SK-N-SH (cell line): ENCODE results near the gene NTSR2. TPM values are rescaled to one million over a fixed set of nuclear protein-coding genes. Genes with fewer than 3 reads are reported as not detected.

Source experiments
- CTCF ChIA-PET: fragments of 300-600, 350-600 bp; formaldehyde crosslinking; extraction: SDS; loops from one replicate; lab custom pipeline; 2021; lab: Yijun Ruan, JAX
- POLR2A ChIA-PET: fragments of 350-600 bp; sonication (Branson Sonifier 250); formaldehyde crosslinking; extraction: SDS; loops from one replicate; lab custom pipeline; 2020; ENCODE audit warnings: antibody characterized with exemption, inconsistent platforms; lab: Yijun Ruan, JAX
- DNase-seq: peaks from one replicate; pipeline ENCODE4 v3.0.0; 2012
- H2AFZ ChIP-seq: fragments of 200-600 bp; sonication (generic); 2 replicates; pipeline ENCODE4 v1.8.1; 2016; ENCODE audit warnings: antibody characterized with exemption, mild to moderate bottlenecking, low read depth
- H3F3A ChIP-seq: fragments of 200-600 bp; sonication (generic); replicated peaks from 2 replicates; pipeline ENCODE3; 2016; ENCODE audit warnings: antibody characterized with exemption, mild to moderate bottlenecking; ENCODE audit not compliant: insufficient read depth
- H3K27ac ChIP-seq, 2 experiments: fragments of 200-500 bp in 1 of 2; fragments of 200-600 bp in 1 of 2; sonication (Bioruptor generic) in 1 of 2; sonication (generic), shearing (Covaris generic) in 1 of 2; 2 replicates each; pipeline versions ENCODE4 v1.5.1 to v1.6.1; 2014 to 2016; ENCODE audit warnings: low read depth in 2 of 2, inconsistent platforms in 1 of 2, low read length in 1 of 2, mild to moderate bottlenecking in 1 of 2, mixed read lengths in 1 of 2
- H3K27me3 ChIP-seq: fragments of 200-600 bp; sonication (generic), shearing (Covaris generic); 2 replicates; pipeline ENCODE4 v1.6.1; 2016; ENCODE audit warnings: mixed run types; ENCODE audit not compliant: insufficient read depth
- H3K36me3 ChIP-seq, 2 experiments: fragments of 200-500 bp in 1 of 2; fragments of 200-600 bp in 1 of 2; sonication (Bioruptor generic) in 1 of 2; sonication (generic) in 1 of 2; replicated peaks in 1 of 2; 2 replicates each; pipeline versions ENCODE3 to v1.5.1; 2014 to 2016; ENCODE audit warnings: low read length in 1 of 2, mild to moderate bottlenecking in 1 of 2; ENCODE audit not compliant: insufficient read depth in 2 of 2, control insufficient read depth in 1 of 2
- H3K4me1 ChIP-seq, 2 experiments: fragments of 200-500 bp in 1 of 2; fragments of 200-600 bp in 1 of 2; sonication (Bioruptor generic) in 1 of 2; sonication (generic), shearing (Covaris generic) in 1 of 2; 2 replicates each; pipeline versions ENCODE4 v1.5.1 to v1.6.1; 2014 to 2016; ENCODE audit warnings: low read depth in 1 of 2, low read length in 1 of 2, mixed run types in 1 of 2; ENCODE audit not compliant: insufficient read depth in 2 of 2, control insufficient read depth in 1 of 2
- H3K4me2 ChIP-seq: fragments of 200-600 bp; sonication (generic), shearing (Covaris generic); 2 replicates; pipeline ENCODE4 v1.6.1; 2017; ENCODE audit warnings: mixed run types
- H3K4me3 ChIP-seq, 2 experiments: fragments of 200-500 bp in 1 of 2; fragments of 200-600 bp in 1 of 2; sonication (Bioruptor generic) in 1 of 2; sonication (generic), shearing (Covaris generic) in 1 of 2; 2 replicates each; pipeline versions ENCODE4 v1.5.1 to v1.8.1; 2014 to 2016; ENCODE audit warnings: low read depth in 2 of 2, inconsistent platforms in 1 of 2, low read length in 1 of 2, mild to moderate bottlenecking in 1 of 2, mixed read lengths in 1 of 2, moderate library complexity in 1 of 2
- H3K79me2 ChIP-seq: fragments of 200-600 bp; sonication (generic); 2 replicates; pipeline ENCODE4 v1.8.1; 2017; ENCODE audit warnings: mild to moderate bottlenecking; ENCODE audit not compliant: insufficient read depth
- H3K9ac ChIP-seq: fragments of 200-600 bp; sonication (generic); 2 replicates; pipeline ENCODE4 v1.6.1; 2017; ENCODE audit warnings: mixed run types
- H3K9me2 ChIP-seq: fragments of 200-600 bp; sonication (generic); 2 replicates; pipeline ENCODE4 v1.6.1; 2017; ENCODE audit warnings: mixed run types
- H3K9me3 ChIP-seq: fragments of 200-600 bp; sonication (generic); 2 replicates; pipeline ENCODE4 v1.6.1; 2017; ENCODE audit warnings: mixed run types, mild to moderate bottlenecking, moderate library complexity
- H4K20me1 ChIP-seq: fragments of 200-600 bp; sonication (generic); 2 replicates; pipeline ENCODE4 v1.6.1; 2017; ENCODE audit warnings: mild to moderate bottlenecking, mixed run types; ENCODE audit not compliant: insufficient read depth
- FOSL2 ChIP-seq: IDR thresholded peaks from 2 replicates; pipeline ENCODE4 v1.4.0; 2012; ENCODE audit warnings: low read depth, mild to moderate bottlenecking, moderate library complexity, borderline replicate concordance
- MAX ChIP-seq: IDR thresholded peaks from 2 replicates; pipeline ENCODE4 v1.4.0; 2012; ENCODE audit warnings: low read depth
- RAD21 ChIP-seq: IDR thresholded peaks from 2 replicates; pipeline ENCODE4 v1.6.1; 2012; ENCODE audit warnings: mild to moderate bottlenecking, low read length
- REST ChIP-seq: IDR thresholded peaks from 2 replicates; pipeline ENCODE4 v1.6.1; 2012; ENCODE audit warnings: mild to moderate bottlenecking, low read depth, low read length, moderate library complexity
- SIN3A ChIP-seq: IDR thresholded peaks from 2 replicates; pipeline ENCODE4 v1.6.1; 2012; ENCODE audit warnings: low read depth, mild to moderate bottlenecking, low read length, moderate library complexity, borderline replicate concordance
- USF2 ChIP-seq: fragments of 150-350 bp; IDR thresholded peaks from 2 replicates; pipeline ENCODE4 v1.6.1; 2017; ENCODE audit warnings: antibody characterized with exemption, low read length, low read depth, borderline replicate concordance
- YY1 ChIP-seq: IDR thresholded peaks from 2 replicates; pipeline ENCODE4 v1.4.0; 2012; ENCODE audit warnings: low read depth, mild to moderate bottlenecking
- WGBS: methylation state at CpG from one replicate; pipeline ENCODE4 v1.1.6; 2017; ENCODE audit warnings: low lambda C conversion rate; 5-methylcytosine and 5-hydroxymethylcytosine counted together
- polyA plus RNA-seq, 3 experiments: library from polyadenylated mRNA; depleted of rRNA; stranded (reverse); fragments of >200 nt; gene quantifications; 2 replicates each; pipeline ENCODE4 v1.2.3, GENCODE V29; 2012

Gene NTSR2
- polyA plus RNA-seq, 1 of the 3 experiments (the other 2 are of a cell fraction) = not detected

GRCh38 chr2:11634584-11634983 lies 35.4 kb downstream of the NTSR2 start:
- Histone ChIP-seq H3K4me3 (no peak overlapping the region), H3K9ac (no peak overlapping the region), H4K20me1 (no peaks in the 10 kb centered on the region), H3K36me3 (peaks cover 0 to 11% of the 10 kb centered on the region in 2 experiments), H3K27me3 (no peaks in the 10 kb centered on the region), H3F3A (no peaks in the 10 kb centered on the region), H3K4me2 (no peak overlapping the region), H3K4me1 (no peaks in the 10 kb centered on the region), H3K27ac (no peak overlapping the region), H3K79me2 (no peaks in the 10 kb centered on the region), H2AFZ (no peak overlapping the region), H3K9me2 (no peaks in the 10 kb centered on the region), H3K9me3 (no peaks in the 10 kb centered on the region)
- CTCF ChIA-PET = interaction anchor here (0.7 to 1.8 kb wide), 3 partner anchors 48 to 145 kb away, joined by 3 to 5 read pairs (median 4); no protein-coding TSS in a partner anchor
- POLR2A ChIA-PET = no interaction called here
- no peak for TF ChIP-seq YY1
- no peak for TF ChIP-seq RAD21
- no peak for TF ChIP-seq REST
- TF ChIP-seq FOSL2 = no peak
- TF ChIP-seq MAX = no peak
- TF ChIP-seq USF2 = no peak
- no peak for DNase-seq
- 85% methylated on average over 15 of the region's 15 CpGs for WGBS

- Histone ChIP-seq H3K9ac (no peak overlapping the region), H3K4me2 (no peak overlapping the region), H4K20me1 (no peaks in the 10 kb centered on the region), H3F3A (no peaks in the 10 kb centered on the region), H3K27ac (no peak overlapping the region), H3K27me3 (no peaks in the 10 kb centered on the region), H3K9me2 (no peaks in the 10 kb centered on the region), H3K4me1 (no peaks in the 10 kb centered on the region), H3K4me3 (no peak overlapping the region), H2AFZ (no peak overlapping the region), H3K9me3 (no peaks in the 10 kb centered on the region), H3K79me2 (no peaks in the 10 kb centered on the region), H3K36me3 (peaks cover 0 to 11% of the 10 kb centered on the region in 2 experiments)
- POLR2A ChIA-PET = no interaction called here
- TF ChIP-seq SIN3A = no peak
- no peak for DNase-seq
- WGBS = 74% methylated on average over 14 of the region's 28 CpGs
- CTCF ChIA-PET = interaction anchor here (0.7 to 1.8 kb wide), 4 partner anchors 49 to 151 kb away, joined by 3 to 5 read pairs (median 4); no protein-coding TSS in a partner anchor
Observed at GRCh38 chr2:11633923-11634478, 36.0 kb downstream of the NTSR2 start.
